HCT116 (cell line): ENCODE data around the gene HOXC11. TPM values are rescaled to one million over a fixed set of nuclear protein-coding genes. Genes with fewer than 3 reads are reported as not detected.

Experiments used
- ATAC-seq: fragments of 200-7000 bp; cut with Tn5 transposase; 2 replicates; pipeline ENCODE4 v1.9.1; 2020; ENCODE audit warnings: mild to moderate bottlenecking, moderate library complexity
- BruUV-seq: library from RNA; stranded (reverse); fragments of 400-500 nt; replicated peaks from 2 replicates; lab custom pipeline; 2021; lab: Mats Ljungman, UMichigan
- CTCF ChIA-PET: fragments of 300-600 bp; sonication (Branson Sonifier 250); formaldehyde crosslinking; loops from one replicate; lab custom pipeline; 2021; ENCODE audit warnings: antibody characterized with exemption; lab: Charles Lee
- POLR2A ChIA-PET: fragments of 300-600, 350-600 bp; sonication (Branson Sonifier 250); formaldehyde crosslinking; loops from one replicate; lab custom pipeline; 2021; ENCODE audit warnings: antibody characterized with exemption; lab: Charles Lee
- RAD21 ChIA-PET, 2 experiments: fragments of 300-600 bp; sonication (Branson Sonifier 250); formaldehyde crosslinking; loops; one replicate each; lab custom pipeline; 2023; ENCODE audit warnings: low total read pairs in 2 of 2; ENCODE audit not compliant: uncharacterized antibody in 2 of 2, unreplicated experiment in 2 of 2, low non-redundant PET in 1 of 2; lab: Charles Lee
- DNase-seq: peaks from one replicate; pipeline ENCODE4 v3.0.0-alpha.2; 2010; ENCODE audit warnings: low read depth, low spot score
- H2AFZ ChIP-seq: fragments of 200-600 bp; shearing (Covaris generic), sonication (generic); 2 replicates; pipeline ENCODE4 v1.6.1; 2017; ENCODE audit warnings: low read depth, mixed run types, mixed read lengths, antibody characterized with exemption, low read length; ENCODE audit not compliant: poor library complexity, severe bottlenecking
- H3K27ac ChIP-seq: 2 replicates; pipeline ENCODE4 v1.5.1; 2012; ENCODE audit warnings: low read depth, low read length
- H3K27me3 ChIP-seq: fragments of 200-600 bp; sonication (generic); 2 replicates; pipeline ENCODE4 v1.6.1; 2016; ENCODE audit warnings: mixed run types, low read length, mixed read lengths; ENCODE audit not compliant: insufficient read depth
- H3K36me3 ChIP-seq, 2 experiments: fragments of 200-500 bp in 1 of 2; fragments of 200-600 bp in 1 of 2; sonication (Bioruptor generic) in 1 of 2; sonication (generic) in 1 of 2; 2 replicates each; pipeline versions ENCODE4 v1.5.1 to v1.6.1; 2014 to 2016; ENCODE audit warnings: low read length in 2 of 2, inconsistent platforms in 1 of 2, mixed read lengths in 1 of 2, mixed run types in 1 of 2; ENCODE audit not compliant: insufficient read depth in 2 of 2, control insufficient read depth in 1 of 2
- H3K4me1 ChIP-seq, 2 experiments: fragments of 200-600 bp in 1 of 2; sonication (generic) in 1 of 2; 2 replicates each; pipeline versions ENCODE4 v1.5.1 to v1.6.1; 2012 to 2017; ENCODE audit warnings: low read length in 2 of 2, inconsistent platforms in 1 of 2, mild to moderate bottlenecking in 1 of 2, mixed read lengths in 1 of 2, mixed run types in 1 of 2, moderate library complexity in 1 of 2; ENCODE audit not compliant: insufficient read depth in 2 of 2, control insufficient read depth in 1 of 2
- H3K4me2 ChIP-seq: fragments of 200-600 bp; sonication (generic); 2 replicates; pipeline ENCODE4 v1.6.1; 2017; ENCODE audit warnings: mixed run types, low read length, mixed read lengths
- H3K4me3 ChIP-seq, 2 experiments: fragments of 200-600 bp in 1 of 2; sonication (generic) in 1 of 2; replicated peaks in 1 of 2; 2 replicates each; pipeline ENCODE4 v1.5.1; 2011 to 2016; ENCODE audit warnings: low read length in 2 of 2, control low read depth in 1 of 2, low read depth in 1 of 2, mild to moderate bottlenecking in 1 of 2, mixed read lengths in 1 of 2, mixed run types in 1 of 2
- H3K79me2 ChIP-seq: fragments of 200-600 bp; sonication (generic); 2 replicates; pipeline ENCODE4 v1.6.1; 2017; ENCODE audit warnings: mild to moderate bottlenecking, mixed run types, low read length, moderate library complexity, mixed read lengths; ENCODE audit not compliant: insufficient read depth
- H3K9ac ChIP-seq: fragments of 200-600 bp; sonication (generic); 2 replicates; pipeline ENCODE4 v1.6.1; 2016; ENCODE audit warnings: low read length, mixed read lengths
- H3K9me2 ChIP-seq: fragments of 200-600 bp; sonication (generic), shearing (Covaris generic); 2 replicates; pipeline ENCODE4 v1.6.1; 2017; ENCODE audit warnings: mixed run types, mild to moderate bottlenecking, moderate library complexity; ENCODE audit not compliant: insufficient read depth
- H3K9me3 ChIP-seq, 2 experiments: fragments of 200-500 bp in 1 of 2; fragments of 200-600 bp in 1 of 2; sonication (Bioruptor generic) in 1 of 2; sonication (generic) in 1 of 2; 2 replicates each; pipeline ENCODE4 v1.6.1; 2014 to 2017; ENCODE audit warnings: low read length in 2 of 2, mixed read lengths in 2 of 2, inconsistent platforms in 1 of 2, low read depth in 1 of 2, mild to moderate bottlenecking in 1 of 2, mixed run types in 1 of 2, moderate library complexity in 1 of 2; ENCODE audit not compliant: control insufficient read depth in 1 of 2, insufficient read depth in 1 of 2
- H4K20me1 ChIP-seq: fragments of 200-600 bp; sonication (generic), shearing (Covaris generic); 2 replicates; pipeline ENCODE4 v1.6.1; 2017; ENCODE audit warnings: mixed run types, mild to moderate bottlenecking, moderate library complexity; ENCODE audit not compliant: insufficient read depth
- CEBPB ChIP-seq: IDR thresholded peaks from 2 replicates; pipeline ENCODE4 v1.6.1; 2012; ENCODE audit warnings: low read depth
- EZH2phosphoT487 ChIP-seq: fragments of 200-600 bp; IDR thresholded peaks from 2 replicates; pipeline ENCODE4 v1.6.1; 2018; ENCODE audit warnings: antibody characterized with exemption, borderline replicate concordance
- MAX ChIP-seq: IDR thresholded peaks from 2 replicates; pipeline ENCODE4 v1.6.1; 2012
- POLR2A ChIP-seq: IDR thresholded peaks from 2 replicates; pipeline ENCODE4 v1.7.0; 2011; ENCODE audit warnings: borderline replicate concordance; ENCODE audit not compliant: insufficient read depth, insufficient read length; ENCODE audit errors: extremely low read depth
- POLR2AphosphoS5 ChIP-seq: IDR thresholded peaks from 2 replicates; pipeline ENCODE4 v1.6.1; 2011; ENCODE audit warnings: mild to moderate bottlenecking, low read depth, low read length, moderate library complexity
- RAD21 ChIP-seq: IDR thresholded peaks from 2 replicates; pipeline ENCODE4 v1.6.1; 2012; ENCODE audit warnings: low read depth, mild to moderate bottlenecking
- REST ChIP-seq: IDR thresholded peaks from 2 replicates; pipeline ENCODE4 v1.6.1; 2012; ENCODE audit warnings: low read depth
- SIN3A ChIP-seq: IDR thresholded peaks from 2 replicates; pipeline ENCODE4 v1.6.1; 2012; ENCODE audit warnings: low read depth
- YY1 ChIP-seq: IDR thresholded peaks from 2 replicates; pipeline ENCODE4 v1.6.1; 2011; ENCODE audit warnings: low read length, low read depth, moderate library complexity, mild to moderate bottlenecking; ENCODE audit not compliant: insufficient replicate concordance; ENCODE audit errors: extremely low read depth
- ZNF274 ChIP-seq: fragments of 200-500 bp; sonication (Bioruptor generic); IDR thresholded peaks from 2 replicates; pipeline ENCODE4 v1.6.1; 2014; ENCODE audit warnings: mild to moderate bottlenecking, low read depth, low read length, inconsistent platforms
- intact Hi-C: fragments of 100-400 bp; cut with micrococcal nuclease; formaldehyde crosslinking; loops from 2 replicates; pipeline ENCODE4 v1.10.0; 2022
- total RNA-seq: library from RNA; stranded (reverse); gene quantifications from one replicate; pipeline ENCODE4 v1.2.1, GENCODE V29; 2021; ENCODE audit not compliant: unreplicated experiment

The HOXC11 gene
- total RNA-seq, 1 experiment from 2014 or later, result 0.22 TPM

- Histone ChIP-seq H3K36me3 (no peaks in the 10 kb centered on the region), H3K27me3 (no peaks in the 10 kb centered on the region), H3K79me2 (0 out of 2 replicates have a peak, but pooled peaks cover 3% of the 10 kb centered on the region), H4K20me1 (no peaks in the 10 kb centered on the region), H3K9me3 (no peaks in the 10 kb centered on the region), H3K9ac (no peak overlapping the region), H3K4me3 (no peak overlapping the region), H3K9me2 (no peaks in the 10 kb centered on the region), H3K4me1 (peaks cover 0 to 12% of the 10 kb centered on the region in 2 experiments; a peak in 2 of 4 replicates), H3K27ac (no peak overlapping the region), H2AFZ (no peak overlapping the region), H3K4me2 (no peak overlapping the region)
- DNase-seq, result no peak
- no peak for ATAC-seq
- intact Hi-C loops, result no loop called here
- TF ChIP-seq YY1 (no peak), POLR2AphosphoS5 (no peak), EZH2phosphoT487 (no peak), POLR2A (no peak), ZNF274 (no peak), REST (no peak), RAD21 (no peak), MAX (no peak), SIN3A (no peak), CEBPB (no peak)
- BruUV-seq, result no TSS peak
- RAD21 ChIA-PET, result no interaction called here
- CTCF ChIA-PET, result interaction anchor here (0.8 kb wide), 1 partner anchor 253 kb away, joined by 3 read pairs; no protein-coding TSS in a partner anchor
- POLR2A ChIA-PET, result no interaction called here
Measured at GRCh38 chr12:54010053-54010971, 37.4 kb downstream of the HOXC11 start.
